Small intestine (tissue), 7 donors: ENCODE measurements around the gene SLC8A1. TPM values are rescaled to one million over a fixed set of nuclear protein-coding genes. Genes with fewer than 3 reads are reported as not detected.

Experiments
- DNase-seq, 2 donors: peaks; one replicate each; pipeline versions ENCODE4 v3.0.0 to v3.0.0-alpha.2; 2013
- FAIRE-seq: peaks from 2 replicates; lab custom pipeline; 2012; peaks lifted over from hg19 to GRCh38; lab: Jason Lieb, UNC
- H3K27ac ChIP-seq, 3 donors: one replicate each; pipeline ENCODE4 v1.5.1; 2013; ENCODE audit warnings: low read length in 2 of 3, mild to moderate bottlenecking in 2 of 3, control low read depth in 1 of 3, inconsistent platforms in 1 of 3, low read depth in 1 of 3, moderate library complexity in 1 of 3
- H3K27me3 ChIP-seq, 3 donors: one replicate each; pipeline ENCODE4 v1.6.1; 2013; ENCODE audit warnings: low read length in 3 of 3, inconsistent platforms in 1 of 3; ENCODE audit not compliant: control insufficient read depth in 3 of 3, insufficient read depth in 3 of 3
- H3K36me3 ChIP-seq, 3 donors: one replicate each; pipeline ENCODE4 v1.6.1; 2013; ENCODE audit warnings: low read length in 3 of 3, inconsistent platforms in 1 of 3, low read depth in 1 of 3, mild to moderate bottlenecking in 1 of 3, moderate library complexity in 1 of 3; ENCODE audit not compliant: control insufficient read depth in 3 of 3, insufficient read depth in 2 of 3
- H3K4me1 ChIP-seq, 3 donors: one replicate each; pipeline ENCODE4 v1.6.1; 2013; ENCODE audit warnings: low read length in 2 of 3, inconsistent platforms in 1 of 3, low read depth in 1 of 3, mild to moderate bottlenecking in 1 of 3, moderate library complexity in 1 of 3; ENCODE audit not compliant: control insufficient read depth in 3 of 3, insufficient read depth in 2 of 3
- H3K4me3 ChIP-seq, 3 donors: one replicate each; pipeline ENCODE4 v1.5.1; 2013; ENCODE audit warnings: low read length in 3 of 3, control low read depth in 1 of 3, inconsistent platforms in 1 of 3, low read depth in 1 of 3, mild to moderate bottlenecking in 1 of 3, moderate library complexity in 1 of 3
- H3K9me3 ChIP-seq, 2 donors: one replicate each; pipeline ENCODE4 v1.6.1; 2013; ENCODE audit warnings: low read depth in 1 of 2, low read length in 1 of 2; ENCODE audit not compliant: control insufficient read depth in 2 of 2, insufficient read depth in 1 of 2
- WGBS, 3 donors: extraction: QIAGEN DNeasy Blood & Tissue Kit; methylation state at CpG; one replicate each; pipeline ENCODE4 v1.1.7; 2013; 5-methylcytosine and 5-hydroxymethylcytosine counted together
- polyA plus RNA-seq, 4 donors: library from polyadenylated mRNA; stranded (reverse) in 3 of 4; unstranded in 1 of 4; fragments of 200-250 nt in 3 of 4; fragments of 120-200 nt in 1 of 4; gene quantifications; one replicate each; pipeline versions ENCODE4 v1.2.1 to v1.2.3, GENCODE V29; 2013
- donor health status: healthy with polysubstance abuse.
- donor health status: control.
- donor health status: control.
- donor health status: Bipolar disorder and iron deficiency.
- donor health status: healthy.

Gene SLC8A1
- polyA plus RNA-seq, 4 donors = 0.22 to 5.6 (median 1.9) TPM

- peaks cover 0 to 77% (median 0%) of the 10 kb centered on the region in 3 donors for H3K4me1 ChIP-seq
- no peaks in the 10 kb centered on the region for H3K36me3 ChIP-seq
- peak overlapping the region in 1 of 3 donors; percentile 61 for H3K27ac ChIP-seq
- no peaks in the 10 kb centered on the region for H3K9me3 ChIP-seq
- no peaks in the 10 kb centered on the region for H3K27me3 ChIP-seq
- DNase-seq (no peak), FAIRE-seq (no peak)
- WGBS, 3 donors = 83 to 92% (median 86%) methylated on average over 2 of the region's 2 CpGs
- H3K4me3 ChIP-seq = no peak overlapping the region
Observed at GRCh38 chr2:40270372-40270771, 181.5 kb downstream of the SLC8A1 start.

GRCh38 chr2:40268566-40268965 lies 183.3 kb downstream of the SLC8A1 start:
- Histone ChIP-seq H3K27me3 (no peaks in the 10 kb centered on the region), H3K9me3 (no peaks in the 10 kb centered on the region), H3K4me3 (no peak overlapping the region), H3K4me1 (peaks cover 0 to 69% (median 0%) of the 10 kb centered on the region in 3 donors), H3K27ac (peak overlapping the region in 1 of 3 donors; percentile 68), H3K36me3 (no peaks in the 10 kb centered on the region)
- DNase-seq (peak in 1 of 2 donors; percentile 16), FAIRE-seq (no peak)
- 46 to 60% (median 56%) methylated on average over 2 of the region's 2 CpGs for WGBS, 3 donors

- Histone ChIP-seq H3K27ac (peak overlapping the region in 1 of 3 donors; percentile 75), H3K4me3 (no peak overlapping the region), H3K4me1 (peaks cover 0 to 57% (median 0%) of the 10 kb centered on the region in 3 donors), H3K36me3 (no peaks in the 10 kb centered on the region), H3K9me3 (no peaks in the 10 kb centered on the region), H3K27me3 (no peaks in the 10 kb centered on the region)
- FAIRE-seq = no peak
- WGBS, 3 donors = 86 to 96% (median 87%) methylated on average over 1 of the region's 1 CpG
- peak; percentile 7 to 65 for DNase-seq
Observed at GRCh38 chr2:40266201-40266600, 185.7 kb downstream of the SLC8A1 start.

- Histone ChIP-seq H3K27ac (peak overlapping the region in 1 of 3 donors; percentile 75), H3K36me3 (no peaks in the 10 kb centered on the region), H3K9me3 (no peaks in the 10 kb centered on the region), H3K4me3 (no peak overlapping the region), H3K27me3 (no peaks in the 10 kb centered on the region), H3K4me1 (peaks cover 0 to 51% (median 0%) of the 10 kb centered on the region in 3 donors)
- no peak for DNase-seq
- no peak for FAIRE-seq
Observed at GRCh38 chr2:40265602-40266001, 186.3 kb downstream of the SLC8A1 start.

GRCh38 chr2:40261042-40261441 lies 190.8 kb downstream of the SLC8A1 start:
- no peaks in the 10 kb centered on the region for H3K9me3 ChIP-seq
- no peak overlapping the region for H3K4me3 ChIP-seq
- no peak for DNase-seq
- peaks cover 0 to 17% (median 3%) of the 10 kb centered on the region in 3 donors for H3K4me1 ChIP-seq
- 79 to 91% (median 91%) methylated on average over 2 of the region's 2 CpGs for WGBS, 3 donors
- H3K36me3 ChIP-seq = no peaks in the 10 kb centered on the region
- no peaks in the 10 kb centered on the region for H3K27me3 ChIP-seq
- no peak overlapping the region for H3K27ac ChIP-seq
- FAIRE-seq = no peak

- H3K27me3 ChIP-seq = no peaks in the 10 kb centered on the region
- H3K27ac ChIP-seq = peak overlapping the region in 1 of 3 donors; percentile 8
- no peaks in the 10 kb centered on the region for H3K9me3 ChIP-seq
- peaks cover 0 to 11% (median 3%) of the 10 kb centered on the region in 3 donors for H3K4me1 ChIP-seq
- DNase-seq = no peak
- no peaks in the 10 kb centered on the region for H3K36me3 ChIP-seq
- WGBS, 3 donors = 11 to 42% (median 17%) methylated on average over 2 of the region's 2 CpGs
- H3K4me3 ChIP-seq = no peak overlapping the region
- no peak for FAIRE-seq
Observed at GRCh38 chr2:40260437-40260836, 191.5 kb downstream of the SLC8A1 start.

GRCh38 chr2:40259900-40260299 lies 192.0 kb downstream of the SLC8A1 start:
- Histone ChIP-seq H3K36me3 (no peaks in the 10 kb centered on the region), H3K27ac (no peak overlapping the region), H3K27me3 (no peaks in the 10 kb centered on the region), H3K4me1 (peaks cover 0 to 6% (median 3%) of the 10 kb centered on the region in 3 donors), H3K4me3 (no peak overlapping the region), H3K9me3 (no peaks in the 10 kb centered on the region)
- FAIRE-seq = no peak
- 45 to 97% (median 88%) methylated on average over 1 of the region's 1 CpG for WGBS, 3 donors
- no peak for DNase-seq

- Histone ChIP-seq H3K36me3 (no peaks in the 10 kb centered on the region), H3K27ac (no peak overlapping the region), H3K9me3 (no peaks in the 10 kb centered on the region), H3K4me3 (no peak overlapping the region), H3K4me1 (peaks cover 0 to 6% (median 3%) of the 10 kb centered on the region in 3 donors), H3K27me3 (no peaks in the 10 kb centered on the region)
- WGBS, 3 donors = 65 to 77% (median 69%) methylated on average over 4 of the region's 4 CpGs
- DNase-seq (no peak), FAIRE-seq (no peak)
Observed at GRCh38 chr2:40258135-40258457, 193.8 kb downstream of the SLC8A1 start.
